Ishikawa (cell line): ENCODE data around the gene POC5.

Experiments
- CREB1 ChIP-seq: IDR thresholded peaks from 2 replicates; pipeline ENCODE4 v1.6.1; 2012; ENCODE audit warnings: low read depth
- EP300 ChIP-seq: IDR thresholded peaks from 2 replicates; pipeline ENCODE4 v1.6.1; 2012; ENCODE audit warnings: borderline replicate concordance
- FOXM1 ChIP-seq: IDR thresholded peaks from 2 replicates; pipeline ENCODE4 v1.6.1; 2012; ENCODE audit warnings: low read depth, borderline replicate concordance
- YY1 ChIP-seq: IDR thresholded peaks from 2 replicates; pipeline ENCODE4 v1.6.1; 2012; ENCODE audit warnings: low read depth
- ZBTB7A ChIP-seq: IDR thresholded peaks from 2 replicates; pipeline ENCODE4 v1.6.1; 2012; ENCODE audit warnings: low read depth
- TF ChIP-seq, protein P1 (sequence below): IDR thresholded peaks from 2 replicates; pipeline ENCODE4 v1.6.1; 2012

DNA sequence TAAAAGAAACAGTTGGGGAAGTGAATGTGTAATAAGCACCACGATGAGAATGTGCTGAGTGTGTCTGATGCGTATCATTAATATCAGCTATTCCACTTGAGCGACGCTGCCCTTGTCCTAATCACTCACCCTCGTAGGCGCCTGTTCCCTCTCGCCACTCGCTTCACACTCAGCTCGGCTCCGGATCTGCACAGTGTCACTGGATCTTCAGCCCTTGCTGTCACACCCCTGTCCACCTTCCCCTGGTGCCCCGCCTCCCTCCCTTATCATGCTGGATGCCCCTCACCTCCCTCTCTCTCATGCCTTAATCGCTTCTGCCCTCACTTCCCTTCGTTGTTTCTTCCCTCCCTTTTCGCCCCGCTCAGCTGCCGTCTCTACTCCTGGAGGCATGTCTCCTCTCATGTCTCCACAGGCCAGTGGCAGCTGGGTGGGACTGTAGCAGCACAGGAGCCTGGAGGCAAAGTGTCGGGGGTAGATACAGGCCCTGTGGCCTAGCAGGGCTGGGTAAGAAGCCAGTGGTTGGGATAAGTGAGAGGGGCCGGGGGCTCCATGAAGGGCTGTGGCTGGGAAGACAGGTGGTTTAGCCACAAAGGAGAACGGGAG, 62.4 kb downstream of the POC5 start:
- TF ChIP-seq CREB1 (no peak), YY1 (no peak), ZBTB7A (no peak), FOXM1 (no peak), EP300 (no peak)
- TF ChIP-seq, protein P1, sequence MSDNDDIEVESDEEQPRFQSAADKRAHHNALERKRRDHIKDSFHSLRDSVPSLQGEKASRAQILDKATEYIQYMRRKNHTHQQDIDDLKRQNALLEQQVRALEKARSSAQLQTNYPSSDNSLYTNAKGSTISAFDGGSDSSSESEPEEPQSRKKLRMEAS = no peak
